H9 (cell line): ENCODE results near the gene ZNF526. TPM values are rescaled to one million over a fixed set of nuclear protein-coding genes. Genes with fewer than 3 reads are reported as not detected.
A peak's percentile ranks its signal among the peaks of the same experiment; 100 is the strongest.

Experiments used
- DNase-seq: peaks from one replicate; pipeline ENCODE4 v3.0.0-alpha.2; 2017
- H2AFZ ChIP-seq: one replicate; pipeline ENCODE4 v1.6.1; 2013; ENCODE audit warnings: mild to moderate bottlenecking, low read length, control low read depth, moderate library complexity
- H2AK5ac ChIP-seq: 2 replicates; pipeline ENCODE4 v1.6.1; 2013; ENCODE audit warnings: low read length, control low read depth, mixed read lengths; ENCODE audit not compliant: insufficient read length
- H2BK120ac ChIP-seq: one replicate; pipeline ENCODE4 v1.6.1; 2013; ENCODE audit warnings: low read depth, mild to moderate bottlenecking, low read length, control low read depth, inconsistent platforms; ENCODE audit not compliant: poor library complexity, severe bottlenecking
- H2BK12ac ChIP-seq: 2 replicates; pipeline ENCODE4 v1.6.1; 2013; ENCODE audit warnings: low read length, control low read depth, mixed read lengths, low read depth; ENCODE audit not compliant: insufficient read length
- H2BK15ac ChIP-seq: 2 replicates; pipeline ENCODE4 v1.6.1; 2013; ENCODE audit warnings: low read depth, low read length, control low read depth
- H2BK20ac ChIP-seq: one replicate; pipeline ENCODE4 v1.6.1; 2013; ENCODE audit warnings: low read depth, mild to moderate bottlenecking, low read length, control low read depth, inconsistent platforms; ENCODE audit not compliant: poor library complexity, severe bottlenecking
- H2BK5ac ChIP-seq: 2 replicates; pipeline ENCODE4 v1.6.1; 2013; ENCODE audit warnings: low read length, control low read depth, mixed read lengths; ENCODE audit not compliant: insufficient read length
- H3K14ac ChIP-seq: 2 replicates; pipeline ENCODE4 v1.6.1; 2013; ENCODE audit warnings: low read length, control low read depth; ENCODE audit not compliant: insufficient read depth
- H3K18ac ChIP-seq: 2 replicates; pipeline ENCODE4 v1.6.1; 2013; ENCODE audit warnings: low read depth, mild to moderate bottlenecking, mixed read lengths, low read length, control low read depth; ENCODE audit not compliant: insufficient read length
- H3K23ac ChIP-seq: 2 replicates; pipeline ENCODE4 v1.6.1; 2013; ENCODE audit warnings: low read length, control low read depth, mixed read lengths, low read depth; ENCODE audit not compliant: insufficient read length
- H3K23me2 ChIP-seq: 2 replicates; pipeline ENCODE4 v1.6.1; 2013; ENCODE audit warnings: low read depth, mild to moderate bottlenecking, mixed read lengths, low read length, control low read depth; ENCODE audit not compliant: insufficient read length, poor library complexity, severe bottlenecking
- H3K27ac ChIP-seq: 2 replicates; pipeline ENCODE4 v1.5.1; 2013; ENCODE audit warnings: low read length, control low read depth, mixed read lengths, low read depth; ENCODE audit not compliant: insufficient read length
- H3K27me3 ChIP-seq: 2 replicates; pipeline ENCODE4 v1.6.1; 2013; ENCODE audit warnings: low read length, control low read depth, inconsistent platforms; ENCODE audit not compliant: insufficient read depth
- H3K4ac ChIP-seq: 2 replicates; pipeline ENCODE4 v1.6.1; 2013; ENCODE audit warnings: low read depth, mild to moderate bottlenecking, control low read depth, inconsistent platforms, low read length, moderate library complexity
- H3K4me1 ChIP-seq: 2 replicates; pipeline ENCODE4 v1.6.1; 2013; ENCODE audit warnings: low read length, control low read depth, inconsistent platforms; ENCODE audit not compliant: insufficient read depth
- H3K4me2 ChIP-seq: 2 replicates; pipeline ENCODE4 v1.6.1; 2013; ENCODE audit warnings: low read length, control low read depth, mixed read lengths; ENCODE audit not compliant: insufficient read length, insufficient read depth
- H3K56ac ChIP-seq: 2 replicates; pipeline ENCODE4 v1.6.1; 2013; ENCODE audit warnings: low read depth, mild to moderate bottlenecking, mixed read lengths, low read length, control low read depth; ENCODE audit not compliant: insufficient read length
- H3K79me1 ChIP-seq: 2 replicates; pipeline ENCODE4 v1.6.1; 2013; ENCODE audit warnings: low read depth, mild to moderate bottlenecking, moderate library complexity, low read length, control low read depth, inconsistent platforms; ENCODE audit not compliant: insufficient read depth, poor library complexity, severe bottlenecking
- H3K79me2 ChIP-seq: 2 replicates; pipeline ENCODE4 v1.6.1; 2013; ENCODE audit warnings: low read length, control low read depth, inconsistent platforms; ENCODE audit not compliant: insufficient read depth
- H3K9ac ChIP-seq: 2 replicates; pipeline ENCODE4 v1.6.1; 2013; ENCODE audit warnings: low read length, control low read depth, mixed read lengths; ENCODE audit not compliant: insufficient read length; ENCODE audit errors: extremely low read depth
- H3K9me3 ChIP-seq: one replicate; pipeline ENCODE4 v1.6.1; 2013; ENCODE audit warnings: low read depth, low read length, inconsistent platforms; ENCODE audit not compliant: control insufficient read depth
- H3T11ph ChIP-seq: one replicate; pipeline ENCODE4 v1.6.1; 2013; ENCODE audit warnings: mild to moderate bottlenecking, low read length, control low read depth, inconsistent platforms
- H4K20me1 ChIP-seq: one replicate; pipeline ENCODE4 v1.6.1; 2013; ENCODE audit not compliant: control insufficient read depth, insufficient read length, insufficient read depth
- H4K5ac ChIP-seq: 2 replicates; pipeline ENCODE4 v1.6.1; 2013; ENCODE audit warnings: low read depth, mild to moderate bottlenecking, mixed read lengths, low read length, control low read depth; ENCODE audit not compliant: insufficient read length
- H4K8ac ChIP-seq: replicated peaks from 2 replicates; pipeline ENCODE4 v1.6.1; 2013; ENCODE audit warnings: low read length, control low read depth, mixed read lengths, low read depth; ENCODE audit not compliant: insufficient read length
- H4K91ac ChIP-seq: 2 replicates; pipeline ENCODE4 v1.6.1; 2013; ENCODE audit warnings: low read depth, mild to moderate bottlenecking, moderate library complexity, mixed read lengths, low read length, control low read depth; ENCODE audit not compliant: insufficient read length
- H3K27ac Mint-ChIP-seq, 3 experiments: 2 replicates in 2 of 3; 3 replicates in 1 of 3; pipeline ENCODE4 v1.8.0; 2020 to 2021; ENCODE audit warnings: mixed read lengths in 3 of 3, mild to moderate bottlenecking in 1 of 3, moderate library complexity in 1 of 3
- H3K27me3 Mint-ChIP-seq: 2 replicates; pipeline ENCODE4 v1.8.0; 2021; ENCODE audit warnings: low read depth, mild to moderate bottlenecking, moderate library complexity, mixed read lengths
- H3K36me3 Mint-ChIP-seq, 3 experiments: 2 replicates in 2 of 3; 3 replicates in 1 of 3; pipeline ENCODE4 v1.8.0; 2020 to 2021; ENCODE audit warnings: low read depth in 3 of 3, mixed read lengths in 3 of 3; ENCODE audit not compliant: insufficient read depth in 1 of 3
- H3K4me1 Mint-ChIP-seq, 2 experiments: 2 replicates each; pipeline ENCODE4 v1.8.0; 2020; ENCODE audit warnings: mixed read lengths in 2 of 2
- H3K4me3 Mint-ChIP-seq, 2 experiments: 2 replicates in 1 of 2; 3 replicates in 1 of 2; pipeline ENCODE4 v1.8.0; 2020 to 2021; ENCODE audit warnings: mild to moderate bottlenecking in 2 of 2, mixed read lengths in 2 of 2, moderate library complexity in 1 of 2
- H3K9me3 Mint-ChIP-seq, 2 experiments: 2 replicates in 1 of 2; 3 replicates in 1 of 2; pipeline ENCODE4 v1.8.0; 2020; ENCODE audit warnings: mild to moderate bottlenecking in 2 of 2, mixed read lengths in 2 of 2, moderate library complexity in 1 of 2
- CTCF ChIP-seq: fragments of 200-600 bp; sonication (generic); conservative IDR thresholded peaks from 3 replicates; pipeline ENCODE4 v1.8.0; 2021; ENCODE audit warnings: antibody characterized with exemption, mild to moderate bottlenecking
- WGBS: extraction: QIAGEN DNeasy Blood & Tissue Kit; methylation state at CpG from one replicate; pipeline ENCODE4 v1.1.7; 2013; ENCODE audit warnings: missing lambda C conversion rate, low lambda C conversion rate, mixed read lengths; ENCODE audit not compliant: insufficient read length; ENCODE audit errors: extremely low coverage; 5-methylcytosine and 5-hydroxymethylcytosine counted together
- total RNA-seq: library from RNA; stranded (reverse); gene quantifications from 2 replicates; pipeline ENCODE4 v1.2.1, GENCODE V29; 2021

ZNF526 gene
- total RNA-seq, 1 experiment from 2014 or later = 20.5 TPM

DNA sequence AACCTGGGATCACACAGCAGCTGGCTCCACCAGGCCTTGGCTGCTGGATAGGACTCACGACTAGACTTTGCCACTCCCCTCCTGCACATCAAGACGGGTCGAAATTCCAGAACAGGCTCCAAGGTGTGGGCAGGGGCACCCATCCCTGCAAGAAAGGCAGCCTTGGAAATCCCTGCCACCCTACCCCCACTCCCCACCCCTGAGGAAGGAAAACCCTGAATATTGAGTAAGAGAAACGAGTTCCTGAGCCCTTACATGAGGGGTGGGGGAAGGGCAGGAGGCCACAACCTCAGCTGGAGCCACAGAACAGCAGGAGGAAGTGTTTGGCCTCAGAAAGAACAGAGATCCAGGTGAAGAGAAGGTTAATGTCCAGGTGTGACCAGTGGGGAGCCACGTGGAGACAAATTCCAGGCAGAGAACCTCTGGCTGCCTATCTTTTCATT lies 22.7 kb upstream of the ZNF526 start:
- H3K18ac ChIP-seq = no peak overlapping the region
- peaks cover 35 to 68% (median 64%) of the 10 kb centered on the region in 3 experiments for H3K36me3 Mint-ChIP-seq
- no peaks in the 10 kb centered on the region for H3K23me2 ChIP-seq
- DNase-seq = peak; percentile 66
- H4K91ac ChIP-seq = no peak overlapping the region
- H2AFZ ChIP-seq = no peak overlapping the region
- TF ChIP-seq CTCF = no peak
- H3K79me1 ChIP-seq = no peaks in the 10 kb centered on the region
- H3K9me3 ChIP-seq = no peaks in the 10 kb centered on the region
- H3K27me3 Mint-ChIP-seq = peaks cover 16% of the 10 kb centered on the region
- no peak overlapping the region for H3K27ac ChIP-seq
- peak overlapping the region; percentile 68 to 90 (median 85); a peak in 5 of 7 replicates for H3K27ac Mint-ChIP-seq
- H3K23ac ChIP-seq = no peak overlapping the region
- no peak overlapping the region for H3K4ac ChIP-seq
- no peaks in the 10 kb centered on the region for H3K27me3 ChIP-seq
- H3K4me3 Mint-ChIP-seq = peak overlapping the region in 1 of 2 experiments; percentile 65; a peak in 3 of 5 replicates
- H2BK12ac ChIP-seq = no peak overlapping the region
- WGBS = no CpG with 5 or more reads among the region's 5 CpGs
- H4K5ac ChIP-seq = no peak overlapping the region
- H2AK5ac ChIP-seq = no peak overlapping the region
- no peak overlapping the region for H3K9ac ChIP-seq
- H2BK20ac ChIP-seq = no peak overlapping the region
- no peak overlapping the region for H2BK5ac ChIP-seq
- no peak overlapping the region for H3K56ac ChIP-seq
- no peak overlapping the region for H2BK120ac ChIP-seq
- peaks cover 6 to 8% of the 10 kb centered on the region in 2 experiments; a peak in 4 of 5 replicates for H3K9me3 Mint-ChIP-seq
- H3T11ph ChIP-seq = no peak overlapping the region
- no peak overlapping the region for H3K14ac ChIP-seq
- peaks cover 4% of the 10 kb centered on the region; the same call in 1 of the 2 replicates for H3K4me1 ChIP-seq
- no peak overlapping the region for H2BK15ac ChIP-seq
- H3K4me1 Mint-ChIP-seq = peaks cover 24 to 38% of the 10 kb centered on the region in 2 experiments
- no peaks in the 10 kb centered on the region for H3K79me2 ChIP-seq
- H4K8ac ChIP-seq = no peak overlapping the region
- H4K20me1 ChIP-seq = no peaks in the 10 kb centered on the region
- H3K4me2 ChIP-seq = peak overlapping the region; percentile 6
